Hepatocyte (in vitro differentiated cells): ENCODE measurements around the gene CELSR2.

Experiments
- CTCF ChIP-seq: fragments of 200-600 bp; sonication (generic); IDR thresholded peaks from 2 replicates; pipeline ENCODE4 v1.5.1; 2016; ENCODE audit warnings: antibody characterized with exemption, mild to moderate bottlenecking; ENCODE audit not compliant: poor library complexity
- EZH2 ChIP-seq: fragments of 200-600 bp; sonication (generic); IDR thresholded peaks from 2 replicates; pipeline ENCODE4 v1.6.1; 2016; ENCODE audit warnings: antibody characterized with exemption, mild to moderate bottlenecking, borderline replicate concordance

DNA sequence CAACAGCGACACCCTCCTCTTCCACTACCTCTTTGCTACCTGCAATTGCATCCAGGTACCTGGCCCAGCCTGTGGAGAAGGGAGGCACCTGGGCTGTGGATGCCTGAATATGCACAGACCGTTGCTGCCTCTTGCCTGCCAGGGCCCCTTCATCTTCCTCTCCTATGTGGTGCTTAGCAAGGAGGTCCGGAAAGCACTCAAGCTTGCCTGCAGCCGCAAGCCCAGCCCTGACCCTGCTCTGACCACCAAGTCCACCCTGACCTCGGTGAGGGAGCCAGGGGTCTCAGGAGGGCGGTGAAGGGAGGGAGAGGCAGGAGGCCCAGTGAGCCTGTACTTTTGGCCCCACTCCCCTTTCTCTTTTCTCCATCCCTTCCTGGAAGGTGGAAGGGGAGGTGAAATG, 22.1 kb downstream of the CELSR2 start:
- TF ChIP-seq CTCF (no peak), EZH2 (no peak)
